Cortex of kidney (tissue), 1 donor: ENCODE results near the gene ADCYAP1R1.

Experiments
- DNase-seq: peaks from one replicate; lab custom pipeline; 2025; lab: John Stamatoyannopoulos, UW

Gene ADCYAP1R1

GRCh38 chr7:31106303-31107105 lies 54.4 kb downstream of the ADCYAP1R1 start:
- DNase-seq = no peak

GRCh38 chr7:31107106-31108090 lies 55.3 kb downstream of the ADCYAP1R1 start:
- DNase-seq = no peak

- DNase-seq = no peak
Measured at GRCh38 chr7:31108097-31108657, 56.1 kb downstream of the ADCYAP1R1 start.

- DNase-seq = no peak
Measured at GRCh38 chr7:31109751-31110150, 57.6 kb downstream of the ADCYAP1R1 start.

- no peak for DNase-seq
Measured at GRCh38 chr7:31110331-31111108, 58.4 kb downstream of the ADCYAP1R1 start.

GRCh38 chr7:31111109-31111451 lies 59.0 kb downstream of the ADCYAP1R1 start:
- no peak for DNase-seq

GRCh38 chr7:31113660-31114059 lies 61.6 kb downstream of the ADCYAP1R1 start:
- no peak for DNase-seq

GRCh38 chr7:31114593-31115343 lies 62.7 kb downstream of the ADCYAP1R1 start:
- DNase-seq = no peak

GRCh38 chr7:31116615-31117014 lies 64.5 kb downstream of the ADCYAP1R1 start:
- DNase-seq = no peak

- no peak for DNase-seq
Measured at GRCh38 chr7:31119249-31119648, 67.1 kb downstream of the ADCYAP1R1 start.

GRCh38 chr7:31120800-31121513 lies 68.8 kb downstream of the ADCYAP1R1 start:
- no peak for DNase-seq

- no peak for DNase-seq
Measured at GRCh38 chr7:31121601-31122000, 69.5 kb downstream of the ADCYAP1R1 start.

- DNase-seq = no peak
Measured at GRCh38 chr7:31122649-31123058, 70.5 kb downstream of the ADCYAP1R1 start.

- DNase-seq = no peak
Measured at GRCh38 chr7:31123321-31123720, 71.2 kb downstream of the ADCYAP1R1 start.

- no peak for DNase-seq
Measured at GRCh38 chr7:31123726-31124125, 71.6 kb downstream of the ADCYAP1R1 start.

GRCh38 chr7:31125171-31125570 lies 73.1 kb downstream of the ADCYAP1R1 start:
- DNase-seq = no peak

GRCh38 chr7:31126976-31127375 lies 74.9 kb downstream of the ADCYAP1R1 start:
- no peak for DNase-seq

- no peak for DNase-seq
Measured at GRCh38 chr7:31129067-31129466, 77.0 kb downstream of the ADCYAP1R1 start.

- DNase-seq = no peak
Measured at GRCh38 chr7:31133497-31133896, 81.4 kb downstream of the ADCYAP1R1 start.
